Posterior vena cava (tissue), 2 donors: ENCODE results near the gene PTH2. TPM values are rescaled to one million over a fixed set of nuclear protein-coding genes. Genes with fewer than 3 reads are reported as not detected.
A peak's percentile ranks its signal among the peaks of the same experiment; 100 is the strongest.
"Not testable (repeated sequence)": the region's sequence is repeated elsewhere in the genome, so short reads cannot be mapped to it uniquely, and the experiment has no call there.

Source experiments
- DNase-seq: peaks from one replicate; pipeline ENCODE4 v3.0.0-alpha.2; 2020; ENCODE audit warnings: low spot score
- intact Hi-C, 2 donors: fragments of 100-400 bp; cut with DNase I; formaldehyde crosslinking; loops; one replicate each; pipeline versions ENCODE4 v1.14.1 to v1.14.2; 2022 to 2023
- long read RNA-seq, 2 donors: library from polyadenylated mRNA; unstranded; transcript quantifications; one replicate each; pipeline ENCODE4 v2.0.0, GENCODE V29; 2020 to 2021
- total RNA-seq, 2 donors: library from RNA; stranded (reverse); fragmentation: NEBNext Ultra II Directional; extraction: Animal tissue kit (Norgen Biotek cat#: 25700); gene quantifications; one replicate each; pipeline ENCODE4 v1.2.1, GENCODE V29; 2021
- donor health status: DM: yes; HTN: yes; CAD: no.
- donor health status: DM: yes; HTN: yes; CAD: no.

PTH2 gene
- not detected for total RNA-seq
- long read RNA-seq, donor 1: 0 reads
- long read RNA-seq, donor 2: 0 reads

DNA sequence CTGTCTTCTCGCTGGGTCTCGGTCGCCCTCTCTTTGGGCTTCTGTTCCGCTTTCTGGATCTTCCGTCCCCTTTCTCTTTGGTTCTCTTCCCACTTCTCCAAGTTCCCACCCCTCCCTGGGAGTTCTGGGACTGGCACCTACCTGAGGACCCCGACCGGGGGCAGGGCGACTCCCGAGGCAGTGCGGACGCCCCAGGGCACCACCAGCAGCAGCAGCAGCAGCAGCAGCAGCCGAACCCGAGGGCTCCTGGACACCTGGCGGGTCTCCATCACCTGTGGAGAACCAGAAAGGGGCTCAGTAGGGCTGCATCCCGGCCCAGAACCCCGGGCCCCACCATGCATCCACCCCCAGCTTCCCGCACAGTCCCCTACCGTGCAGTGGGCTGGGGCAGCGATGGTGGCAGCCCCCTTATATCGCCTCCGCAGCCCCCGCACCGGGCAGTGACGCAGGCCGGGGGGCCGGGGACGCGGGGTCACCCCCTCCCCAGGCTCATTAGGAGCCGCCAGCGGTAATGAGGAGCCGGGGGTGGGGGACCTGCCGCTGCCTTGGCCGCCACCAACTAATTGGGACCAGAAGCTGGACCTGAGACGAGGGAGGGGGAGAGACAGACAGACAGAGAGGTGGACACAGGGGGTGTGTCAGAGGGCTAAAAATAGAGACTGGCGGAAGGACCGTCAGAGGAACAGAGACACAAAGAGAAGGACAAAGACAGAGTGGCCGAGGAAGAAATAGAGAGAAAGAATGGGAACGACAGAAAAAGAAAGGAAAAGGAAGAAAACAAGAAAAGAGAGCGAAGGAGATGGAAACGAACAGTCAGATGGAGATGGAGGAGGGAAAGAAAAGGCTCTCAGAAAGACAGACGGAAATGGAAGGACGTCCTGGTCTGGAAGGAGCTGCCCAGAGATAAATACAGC, at the start of gene PTH2:
TSS of gene PTH2 (minus strand) at position 371 of the 914 bp plus-strand sequence. CDS start at position 269, 102 bp downstream.
- no peak for DNase-seq
- intact Hi-C loops: no loop called here

GRCh38 chr19:49472936-49473335, 49.7 kb upstream of the PTH2 start:
- intact Hi-C loops: no loop called here
- DNase-seq: no peak

- no peak for DNase-seq
- intact Hi-C loops: no loop called here
Observed at GRCh38 chr19:49470615-49470978, 47.4 kb upstream of the PTH2 start.

DNA sequence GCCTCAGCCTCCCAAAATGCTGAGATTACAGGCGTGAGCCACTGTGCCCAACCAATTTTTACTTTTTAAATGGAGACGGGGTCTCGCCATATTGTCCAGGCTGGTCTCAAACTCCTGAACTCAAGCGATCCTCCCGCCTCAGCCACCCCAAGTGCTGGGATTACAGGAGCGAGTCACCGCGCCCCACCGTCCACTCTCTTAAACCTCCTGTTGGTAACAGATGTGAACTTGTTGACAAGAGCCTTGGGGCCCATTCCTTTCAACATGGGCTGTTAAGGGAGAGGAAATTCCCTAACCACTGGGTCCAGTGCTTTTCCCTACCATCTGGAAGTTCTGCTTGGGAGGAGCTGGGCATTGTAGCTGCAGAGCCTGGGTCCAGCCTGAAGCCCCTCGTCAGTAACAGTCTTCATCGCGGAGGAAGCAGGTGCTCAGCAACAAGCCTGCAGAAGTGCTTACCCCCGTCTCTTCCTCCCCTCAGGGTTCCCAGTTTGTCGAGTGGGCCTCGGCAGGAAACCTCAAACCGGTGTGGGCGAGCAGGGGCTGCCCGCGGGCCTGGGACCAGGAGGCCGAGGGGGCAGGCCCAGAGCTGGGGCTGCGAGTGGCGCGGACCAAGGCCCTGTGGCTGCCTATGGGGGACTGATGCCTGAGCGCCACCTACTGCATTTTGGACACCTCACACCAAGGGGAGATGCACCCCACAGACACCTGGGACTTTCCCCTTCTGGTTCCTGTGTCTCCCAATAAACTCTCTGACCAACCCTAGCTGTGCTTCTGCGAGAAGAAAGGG, 46.8 kb upstream of the PTH2 start:
- intact Hi-C loops: no loop called here
- no peak for DNase-seq

GRCh38 chr19:49468746-49469447, 45.7 kb upstream of the PTH2 start:
- DNase-seq: peak; percentile 91

GRCh38 chr19:49468199-49468598, 45.0 kb upstream of the PTH2 start:
- intact Hi-C loops: no loop called here
- DNase-seq: no peak

More at GRCh38 chr19:49468746-49469447, 45.7 kb upstream of the PTH2 start:
- intact Hi-C loops: no loop called here

DNA sequence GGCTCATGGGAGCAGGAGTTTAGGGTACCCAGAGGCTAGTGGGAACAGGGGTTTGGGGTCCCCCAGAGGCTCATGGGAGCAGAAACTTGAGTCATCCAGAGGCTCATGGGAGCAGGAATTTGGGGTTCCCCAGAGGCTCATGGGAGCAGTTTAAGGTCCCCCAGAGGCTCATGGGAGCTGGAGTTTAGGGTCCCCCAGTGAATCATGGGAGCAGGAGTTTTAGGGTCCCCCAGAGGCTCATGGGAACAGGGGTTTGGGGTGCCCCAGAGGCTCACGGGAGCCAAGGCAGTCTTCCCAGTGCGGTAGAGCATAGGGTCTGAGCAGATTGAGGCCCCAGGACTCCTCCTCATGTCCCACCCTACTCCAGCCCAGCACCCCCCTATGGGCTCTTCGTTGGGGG, 42.1 kb upstream of the PTH2 start:
- no peak for DNase-seq
- intact Hi-C loops: no loop called here

GRCh38 chr19:49463960-49464740, 40.9 kb upstream of the PTH2 start:
- intact Hi-C loops: no loop called here

GRCh38 chr19:49462492-49462891, 39.3 kb upstream of the PTH2 start:
- intact Hi-C loops: no loop called here

More at GRCh38 chr19:49463960-49464740, 40.9 kb upstream of the PTH2 start:
- no peak for DNase-seq

GRCh38 chr19:49461656-49462055, 38.4 kb upstream of the PTH2 start:
- intact Hi-C loops: no loop called here
- DNase-seq: no peak

More at GRCh38 chr19:49462492-49462891, 39.3 kb upstream of the PTH2 start:
- no peak for DNase-seq

- intact Hi-C loops: not testable (repeated sequence)
Observed at GRCh38 chr19:49461130-49461529, 37.9 kb upstream of the PTH2 start.

DNA sequence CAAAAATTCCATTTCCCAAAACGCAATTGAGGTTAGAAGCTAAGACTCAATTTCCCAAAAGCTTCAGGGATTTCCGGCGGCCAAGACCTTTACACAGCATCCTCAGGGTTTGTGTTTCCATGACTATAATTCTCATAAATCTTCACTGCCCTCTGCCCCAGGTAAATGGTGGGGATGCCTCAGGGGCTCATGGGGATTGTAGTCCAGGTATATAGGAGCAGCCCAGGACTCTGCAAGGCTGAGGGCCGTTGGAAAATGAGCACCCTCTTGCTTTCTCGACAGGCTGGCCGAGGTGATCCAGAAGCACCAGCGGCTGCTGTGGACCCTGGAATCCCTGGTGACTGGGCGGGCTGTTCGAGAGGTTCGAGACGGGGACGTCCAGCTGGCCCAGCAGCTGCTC, 36.1 kb upstream of the PTH2 start:
- intact Hi-C loops: no loop called here
- DNase-seq: no peak

More at GRCh38 chr19:49461130-49461529, 37.9 kb upstream of the PTH2 start:
- not testable (repeated sequence) for DNase-seq

- no peak for DNase-seq
- intact Hi-C loops: no loop called here
Observed at GRCh38 chr19:49458567-49458903, 35.3 kb upstream of the PTH2 start.

DNA sequence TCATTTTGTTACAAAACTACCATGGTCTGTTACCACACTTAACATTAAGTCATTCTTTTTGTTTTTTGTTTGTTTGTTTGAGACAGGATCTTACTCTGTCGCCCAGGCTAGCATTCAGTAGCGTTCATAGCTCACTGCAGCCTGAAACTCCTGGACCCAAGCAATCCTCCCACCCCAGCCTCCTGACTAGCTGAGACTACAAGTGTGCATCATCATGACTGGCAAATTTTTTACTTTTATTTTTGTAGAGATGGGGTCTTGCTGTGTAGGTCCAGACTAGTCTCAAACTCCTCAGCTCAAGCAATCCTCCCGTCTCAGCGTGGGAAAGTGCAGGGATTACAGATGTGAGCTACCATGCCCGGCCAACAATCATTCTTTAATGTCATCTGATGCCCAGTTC, 33.1 kb upstream of the PTH2 start:
- intact Hi-C loops: no loop called here

GRCh38 chr19:49455773-49456172, 32.5 kb upstream of the PTH2 start:
- intact Hi-C loops: no loop called here
- DNase-seq: no peak

More for the DNA sequence above, 33.1 kb upstream of the PTH2 start:
- DNase-seq: no peak

GRCh38 chr19:49453757-49454240, 30.6 kb upstream of the PTH2 start:
- intact Hi-C loops: loop anchor here in 1 of 2 donors (5.0 kb wide), 1 partner anchor 686 kb away; no protein-coding TSS in a partner anchor
- no peak for DNase-seq

- intact Hi-C loops: loop anchor here in 1 of 2 donors (5.0 kb wide), 1 partner anchor 686 kb away; no protein-coding TSS in a partner anchor
Observed at GRCh38 chr19:49453013-49453756, 29.9 kb upstream of the PTH2 start, which contains the start of gene ALDH16A1. ALDH16A1 (plus strand) TSS chr19:49453225; CDS start chr19:49453332, 107 bp downstream.

More at GRCh38 chr19:49453013-49453756, 29.9 kb upstream of the PTH2 start, which contains the start of gene ALDH16A1:
- DNase-seq: peak; percentile 100
